CD4-positive, alpha-beta T cell (primary cell): ENCODE results near the gene GGNBP2. TPM values are rescaled to one million over a fixed set of nuclear protein-coding genes. Genes with fewer than 3 reads are reported as not detected.

Source experiments
- ATAC-seq: fragments of 200-7000 bp; cut with Tn5 transposase; one replicate; pipeline ENCODE4 v1.10.0; 2022; ENCODE audit warnings: mild to moderate bottlenecking; ENCODE audit not compliant: poor library complexity
- CTCF ChIA-PET: fragments of 350-600 bp; sonication (Branson Sonifier 250); formaldehyde crosslinking; loops from one replicate; lab custom pipeline; 2021; ENCODE audit warnings: antibody characterized with exemption, inconsistent platforms; lab: Charles Lee
- POLR2A ChIA-PET: fragments of 350-600 bp; sonication (Branson Sonifier 250); formaldehyde crosslinking; loops from one replicate; lab custom pipeline; 2021; ENCODE audit warnings: antibody characterized with exemption, inconsistent platforms; lab: Charles Lee
- DNase-seq, 14 experiments: peaks; one replicate each; pipeline ENCODE4 v3.0.0-alpha.2; 2013 to 2020; ENCODE audit warnings: mixed read lengths in 2 of 14
- H3K27ac ChIP-seq, 2 donors: one replicate each; pipeline versions ENCODE4 v1.5.1 to v1.7.0; 2013; ENCODE audit warnings: low read length in 2 of 2, low read depth in 1 of 2, mild to moderate bottlenecking in 1 of 2
- H3K27me3 ChIP-seq, 2 experiments: 1 replicate in 1 of 2; 2 replicates in 1 of 2; pipeline versions ENCODE4 v1.6.1 to v1.7.0; 2013; ENCODE audit warnings: low read length in 2 of 2, control low read depth in 1 of 2, mild to moderate bottlenecking in 1 of 2, moderate library complexity in 1 of 2; ENCODE audit not compliant: insufficient read depth in 2 of 2, control insufficient read depth in 1 of 2
- H3K36me3 ChIP-seq: one replicate; pipeline ENCODE4 v1.6.1; 2013; ENCODE audit warnings: low read length, control low read depth; ENCODE audit not compliant: insufficient read depth
- H3K4me1 ChIP-seq: one replicate; pipeline ENCODE4 v1.6.1; 2013; ENCODE audit warnings: low read length, control low read depth; ENCODE audit not compliant: insufficient read depth
- H3K4me3 ChIP-seq: one replicate; pipeline ENCODE4 v1.5.1; 2013; ENCODE audit warnings: mild to moderate bottlenecking, low read length, moderate library complexity
- H3K9me3 ChIP-seq, 2 experiments: 1 replicate in 1 of 2; 2 replicates in 1 of 2; pipeline versions ENCODE4 v1.6.1 to v1.7.0; 2013; ENCODE audit warnings: low read length in 2 of 2, mild to moderate bottlenecking in 2 of 2, control low read depth in 1 of 2, moderate library complexity in 1 of 2; ENCODE audit not compliant: control insufficient read depth in 1 of 2, insufficient read depth in 1 of 2
- H3K27ac Mint-ChIP-seq: one replicate; pipeline ENCODE4 v1.8.0; 2020; ENCODE audit warnings: mixed read lengths
- H3K27me3 Mint-ChIP-seq: one replicate; pipeline ENCODE4 v1.8.0; 2021; ENCODE audit warnings: mixed read lengths
- H3K36me3 Mint-ChIP-seq: one replicate; pipeline ENCODE4 v1.8.0; 2021; ENCODE audit warnings: low read depth, mixed read lengths
- H3K4me1 Mint-ChIP-seq: one replicate; pipeline ENCODE4 v1.8.0; 2021; ENCODE audit warnings: low read depth, mixed read lengths
- H3K4me3 Mint-ChIP-seq: one replicate; pipeline ENCODE4 v1.8.0; 2020; ENCODE audit warnings: mild to moderate bottlenecking, mixed read lengths
- H3K9me3 Mint-ChIP-seq: one replicate; pipeline ENCODE4 v1.8.0; 2020; ENCODE audit warnings: mixed read lengths
- CTCF ChIP-seq: fragments of 200-600 bp; IDR thresholded peaks from one replicate; pipeline ENCODE4 v1.8.0; 2022; ENCODE audit warnings: antibody characterized with exemption, mild to moderate bottlenecking
- intact Hi-C, 2 experiments: fragments of 100-400 bp; cut with DNase I in 1 of 2; cut with micrococcal nuclease in 1 of 2; formaldehyde crosslinking; loops; one replicate each; pipeline versions ENCODE4 v1.15.1 to v1.9.0; 2023 to 2025; cut with DNase I, micrococcal nuclease
- total RNA-seq, 174 experiments: library from RNA in 2 of 174; stranded (reverse) in 2 of 174; gene quantifications; one replicate each; pipeline ENCODE4 v1.2.3 and lab custom pipeline; 2021 to 2026

Gene GGNBP2
- total RNA-seq, 2 experiments from 2014 or later: 216 to 228 TPM

DNA sequence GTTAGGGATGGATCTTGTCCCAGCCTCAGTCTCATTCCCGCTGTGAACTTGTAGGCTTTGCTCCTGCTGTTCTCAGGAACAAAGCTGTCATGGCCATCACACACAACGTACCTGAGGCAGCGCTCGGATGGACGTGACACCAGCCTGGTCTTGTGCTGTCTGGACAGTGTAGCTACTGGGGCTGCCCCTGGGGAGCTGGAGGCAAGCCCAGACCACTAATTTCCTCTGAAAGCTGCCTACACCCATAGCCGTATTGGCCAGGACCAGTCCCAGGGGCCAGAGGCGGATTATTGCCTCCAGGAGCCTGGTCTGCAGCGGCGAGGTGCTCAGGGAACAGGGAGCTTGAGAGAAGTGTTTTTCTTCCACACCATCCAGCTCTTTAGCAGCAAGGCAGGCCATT lies 46.6 kb upstream of the GGNBP2 start:
- Mint-ChIP-seq H3K36me3 (peaks cover 62% of the 10 kb centered on the region), H3K4me1 (no peaks in the 10 kb centered on the region), H3K27ac (no peak overlapping the region), H3K27me3 (no peaks in the 10 kb centered on the region), H3K4me3 (no peak overlapping the region), H3K9me3 (no peaks in the 10 kb centered on the region)
- Histone ChIP-seq H3K27ac (no peak overlapping the region), H3K27me3 (no peaks in the 10 kb centered on the region), H3K4me3 (no peak overlapping the region), H3K36me3 (peaks cover 62% of the 10 kb centered on the region), H3K9me3 (no peaks in the 10 kb centered on the region), H3K4me1 (no peaks in the 10 kb centered on the region)
- intact Hi-C loops: loop anchor here in 1 of 2 experiments (10.0 kb wide), 1 partner anchor 653 kb away; no protein-coding TSS in a partner anchor
- no peak for DNase-seq
- no peak for ATAC-seq
- no peak for TF ChIP-seq CTCF
- ChIA-PET POLR2A (interaction anchor here (0.9 to 1.6 kb wide), 2 partner anchors 12 to 37 kb away, joined by 3 to 9 read pairs; partner anchors contain the start of genes MYO19, PIGW and ZNHIT3), CTCF (interaction anchor here (2.0 kb wide), 1 partner anchor 15 kb away, joined by 11 read pairs; no protein-coding TSS in a partner anchor)

GRCh38 chr17:36498560-36499300 lies 46.0 kb upstream of the GGNBP2 start:
- no peak overlapping the region for H3K4me3 ChIP-seq
- ChIA-PET POLR2A (interaction anchor here (0.9 to 1.6 kb wide), 2 partner anchors 13 to 36 kb away, joined by 3 to 9 read pairs; partner anchors contain the start of genes MYO19, PIGW and ZNHIT3), CTCF (interaction anchor here (2.0 kb wide), 1 partner anchor 16 kb away, joined by 11 read pairs; no protein-coding TSS in a partner anchor)
- no peak for ATAC-seq
- no peak for DNase-seq
- H3K9me3 ChIP-seq: no peaks in the 10 kb centered on the region
- TF ChIP-seq CTCF: no peak
- H3K4me1 Mint-ChIP-seq: no peaks in the 10 kb centered on the region
- H3K4me3 Mint-ChIP-seq: no peak overlapping the region
- H3K4me1 ChIP-seq: no peaks in the 10 kb centered on the region
- H3K27ac ChIP-seq: no peak overlapping the region
- H3K27ac Mint-ChIP-seq: no peak overlapping the region
- H3K9me3 Mint-ChIP-seq: no peaks in the 10 kb centered on the region
- H3K27me3 Mint-ChIP-seq: no peaks in the 10 kb centered on the region
- intact Hi-C loops: loop anchor here in 1 of 2 experiments (10.0 kb wide), 1 partner anchor 654 kb away; no protein-coding TSS in a partner anchor
- H3K36me3 ChIP-seq: peaks cover 61% of the 10 kb centered on the region
- no peaks in the 10 kb centered on the region for H3K27me3 ChIP-seq
- H3K36me3 Mint-ChIP-seq: peaks cover 61% of the 10 kb centered on the region

GRCh38 chr17:36500745-36501225 lies 43.9 kb upstream of the GGNBP2 start:
- no peaks in the 10 kb centered on the region for H3K9me3 ChIP-seq
- ChIA-PET POLR2A (interaction anchor here (1.0 kb wide), 1 partner anchor 10 kb away, joined by 3 read pairs; no protein-coding TSS in a partner anchor), CTCF (interaction anchor here (0.9 kb wide), 1 partner anchor 35 kb away, joined by 3 read pairs; no protein-coding TSS in a partner anchor)
- DNase-seq (no peak), ATAC-seq (no peak)
- no peaks in the 10 kb centered on the region for H3K9me3 Mint-ChIP-seq
- H3K27ac ChIP-seq: no peak overlapping the region
- H3K27me3 ChIP-seq: no peaks in the 10 kb centered on the region
- H3K4me3 Mint-ChIP-seq: no peak overlapping the region
- H3K27me3 Mint-ChIP-seq: no peaks in the 10 kb centered on the region
- no peak overlapping the region for H3K4me3 ChIP-seq
- TF ChIP-seq CTCF: no peak
- H3K36me3 ChIP-seq: peaks cover 53% of the 10 kb centered on the region
- H3K27ac Mint-ChIP-seq: no peak overlapping the region
- no peaks in the 10 kb centered on the region for H3K4me1 ChIP-seq
- intact Hi-C loops: no loop called here
- peaks cover 47% of the 10 kb centered on the region for H3K36me3 Mint-ChIP-seq
- no peaks in the 10 kb centered on the region for H3K4me1 Mint-ChIP-seq
